NB4 (cell line): Measurements from ENCODE around the gene NXT1.

Experiments used
- DNase-seq: peaks from one replicate; pipeline ENCODE4 v3.0.0; 2010; ENCODE audit warnings: low read depth
- H3K4me3 ChIP-seq: one replicate; pipeline ENCODE4 v1.5.1; 2011; ENCODE audit warnings: mild to moderate bottlenecking, low read depth, low read length, moderate library complexity
- MYC ChIP-seq: IDR thresholded peaks from 2 replicates; pipeline ENCODE4 v1.6.1; 2011; ENCODE audit warnings: low read depth, low read length
- POLR2A ChIP-seq: IDR thresholded peaks from 2 replicates; pipeline ENCODE4 v1.6.1; 2011; ENCODE audit warnings: mild to moderate bottlenecking; ENCODE audit not compliant: insufficient read length; ENCODE audit errors: extremely low read depth
- TF ChIP-seq, protein P1 (sequence below): IDR thresholded peaks from one replicate; pipeline ENCODE4 v1.5.1; 2012; ENCODE audit warnings: low read depth, low read length
- TF ChIP-seq, protein P2 (sequence below): IDR thresholded peaks from 2 replicates; pipeline ENCODE4 v1.6.1; 2011; ENCODE audit warnings: low read depth, low read length

The NXT1 gene

GRCh38 chr20:23350196-23350903 lies at the start of gene NXT1:
Gene NXT1 (plus strand): TSS chr20:23350791. CDS start chr20:23354042, 3,251 bp downstream.
- peak within 1 kb of the TSS; percentile 96 for H3K4me3 ChIP-seq
- TF ChIP-seq POLR2A (peak; percentile 58), MYC (peak; percentile 80)
- TF ChIP-seq, protein P1, sequence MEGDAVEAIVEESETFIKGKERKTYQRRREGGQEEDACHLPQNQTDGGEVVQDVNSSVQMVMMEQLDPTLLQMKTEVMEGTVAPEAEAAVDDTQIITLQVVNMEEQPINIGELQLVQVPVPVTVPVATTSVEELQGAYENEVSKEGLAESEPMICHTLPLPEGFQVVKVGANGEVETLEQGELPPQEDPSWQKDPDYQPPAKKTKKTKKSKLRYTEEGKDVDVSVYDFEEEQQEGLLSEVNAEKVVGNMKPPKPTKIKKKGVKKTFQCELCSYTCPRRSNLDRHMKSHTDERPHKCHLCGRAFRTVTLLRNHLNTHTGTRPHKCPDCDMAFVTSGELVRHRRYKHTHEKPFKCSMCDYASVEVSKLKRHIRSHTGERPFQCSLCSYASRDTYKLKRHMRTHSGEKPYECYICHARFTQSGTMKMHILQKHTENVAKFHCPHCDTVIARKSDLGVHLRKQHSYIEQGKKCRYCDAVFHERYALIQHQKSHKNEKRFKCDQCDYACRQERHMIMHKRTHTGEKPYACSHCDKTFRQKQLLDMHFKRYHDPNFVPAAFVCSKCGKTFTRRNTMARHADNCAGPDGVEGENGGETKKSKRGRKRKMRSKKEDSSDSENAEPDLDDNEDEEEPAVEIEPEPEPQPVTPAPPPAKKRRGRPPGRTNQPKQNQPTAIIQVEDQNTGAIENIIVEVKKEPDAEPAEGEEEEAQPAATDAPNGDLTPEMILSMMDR, result no peak
- TF ChIP-seq, protein P2, sequence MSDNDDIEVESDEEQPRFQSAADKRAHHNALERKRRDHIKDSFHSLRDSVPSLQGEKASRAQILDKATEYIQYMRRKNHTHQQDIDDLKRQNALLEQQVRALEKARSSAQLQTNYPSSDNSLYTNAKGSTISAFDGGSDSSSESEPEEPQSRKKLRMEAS, result peak; percentile 85
- peak; percentile 98 for DNase-seq

- H3K4me3 ChIP-seq, result no peak overlapping the region
- TF ChIP-seq, protein P2, result no peak
- TF ChIP-seq MYC, result no peak
- TF ChIP-seq POLR2A, result no peak
- TF ChIP-seq, protein P1, result no peak
- DNase-seq, result no peak
Observed at GRCh38 chr20:23301436-23302050, 49.0 kb upstream of the NXT1 start.

DNA sequence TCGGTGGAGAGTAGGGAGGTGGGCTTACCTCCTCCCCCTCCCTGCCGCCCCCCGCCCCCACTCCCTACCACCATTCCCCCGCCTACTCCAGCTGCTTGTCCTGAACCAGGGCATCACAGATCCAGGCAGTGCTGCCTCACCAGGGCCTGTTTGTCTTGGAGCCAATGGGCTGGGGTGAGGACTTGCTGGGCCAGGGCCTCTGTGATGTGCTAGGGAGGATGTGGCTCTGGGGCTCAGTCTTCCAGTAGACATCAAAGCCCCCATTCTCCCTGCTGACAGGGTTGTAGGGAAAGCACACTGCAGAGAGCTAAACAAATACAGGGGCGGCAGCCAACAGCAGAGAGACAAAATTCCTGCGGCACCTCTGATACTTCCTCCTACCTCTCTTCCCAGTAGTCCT lies 48.2 kb upstream of the NXT1 start:
- TF ChIP-seq, protein P2, result no peak
- TF ChIP-seq POLR2A (no peak), MYC (no peak)
- TF ChIP-seq, protein P1, result no peak
- no peak for DNase-seq
- H3K4me3 ChIP-seq, result no peak overlapping the region

DNA sequence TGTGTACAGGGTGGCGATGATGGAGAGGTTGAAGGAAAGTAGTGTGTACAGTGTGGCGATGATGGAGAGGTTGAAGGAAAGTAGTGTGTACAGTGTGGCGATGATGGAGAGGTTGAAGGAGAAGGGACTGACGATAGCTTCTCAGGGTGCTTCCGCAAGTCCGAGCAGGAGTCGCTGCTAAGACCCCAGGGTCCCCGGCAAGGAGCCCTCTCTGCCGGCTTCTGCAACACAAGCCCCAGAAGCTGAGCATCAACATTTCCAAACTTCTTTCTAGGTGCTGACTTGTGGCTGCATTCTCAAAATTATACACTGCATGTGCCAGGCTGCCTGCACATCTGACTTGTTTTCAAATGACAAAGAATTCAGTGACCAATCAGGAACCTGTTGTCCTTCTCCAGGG lies 47.8 kb upstream of the NXT1 start:
- no peak for DNase-seq
- no peak overlapping the region for H3K4me3 ChIP-seq
- TF ChIP-seq, protein P1, result no peak
- TF ChIP-seq MYC, result no peak
- TF ChIP-seq, protein P2, result no peak
- no peak for TF ChIP-seq POLR2A

DNA sequence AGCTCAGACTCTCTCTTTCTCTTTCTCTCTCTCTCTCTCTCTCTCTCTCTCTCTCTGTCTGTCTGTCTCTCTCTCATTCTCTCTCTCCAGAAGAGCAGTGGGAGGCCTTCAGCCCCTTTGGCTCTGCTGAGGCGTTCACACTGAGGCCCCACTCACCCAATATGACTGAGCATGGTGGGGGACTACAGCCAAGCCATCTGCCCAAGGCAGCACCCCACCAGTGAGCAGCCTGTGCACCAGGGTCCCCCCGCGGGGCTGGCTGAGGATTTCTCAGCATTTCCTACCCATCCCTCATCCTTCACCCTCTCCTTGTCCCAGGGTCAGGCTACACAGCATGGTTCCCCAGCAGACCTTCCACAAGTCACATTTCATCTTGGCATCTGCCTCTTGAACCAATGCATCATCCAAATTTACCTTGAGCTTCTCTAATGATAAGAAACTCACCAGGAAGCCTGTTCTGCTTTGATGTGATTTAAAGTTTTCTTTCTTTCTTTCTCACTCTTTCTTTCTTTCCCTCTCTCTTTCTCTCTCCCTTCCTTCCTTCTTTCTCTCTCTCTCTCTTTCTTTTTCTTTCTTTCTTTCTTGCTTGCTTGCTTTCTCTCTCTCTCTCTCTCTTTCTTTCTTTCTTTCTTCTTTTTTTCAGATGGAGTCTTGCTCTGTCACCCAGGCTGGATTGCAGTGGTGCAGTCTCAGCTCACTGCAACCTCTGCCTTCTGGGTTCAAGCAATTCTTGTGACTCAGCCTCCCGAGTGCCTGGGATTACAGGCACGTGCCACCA lies 47.1 kb upstream of the NXT1 start:
- no peak for DNase-seq
- H3K4me3 ChIP-seq, result no peak overlapping the region
- TF ChIP-seq MYC (no peak), POLR2A (no peak)
- TF ChIP-seq, protein P2, result no peak
- TF ChIP-seq, protein P1, result no peak
